OCI-LY7 (cell line): ENCODE data around the gene SPATA16. TPM values are rescaled to one million over a fixed set of nuclear protein-coding genes. Genes with fewer than 3 reads are reported as not detected.

ENCODE experiments used
- BruUV-seq: library from RNA; stranded (reverse); fragments of 400-500 nt; replicated peaks from 2 replicates; lab custom pipeline; 2021; lab: Mats Ljungman, UMichigan
- CTCF ChIA-PET: fragments of 300-600 bp; sonication (Branson Sonifier 250); formaldehyde crosslinking; loops from one replicate; lab custom pipeline; 2022; ENCODE audit warnings: antibody characterized with exemption; ENCODE audit not compliant: unreplicated experiment; lab: Charles Lee
- POLR2A ChIA-PET: fragments of 300-600 bp; sonication (Branson Sonifier 250); formaldehyde crosslinking; loops from one replicate; lab custom pipeline; 2022; ENCODE audit warnings: antibody characterized with exemption; lab: Charles Lee
- DNase-seq: peaks from one replicate; pipeline ENCODE4 v3.0.0-alpha.2; 2015; ENCODE audit warnings: low spot score
- H2AFZ ChIP-seq: fragments of 200-600 bp; sonication (generic), shearing (Covaris generic); 2 replicates; pipeline ENCODE4 v1.6.1; 2014; ENCODE audit warnings: mild to moderate bottlenecking, antibody characterized with exemption, low read length, moderate library complexity
- H3K27ac ChIP-seq: fragments of 200-600 bp; sonication (generic); 2 replicates; pipeline ENCODE4 v1.5.1; 2014; ENCODE audit warnings: mixed run types, low read depth, mild to moderate bottlenecking, moderate library complexity, low read length, inconsistent platforms; ENCODE audit not compliant: poor library complexity, severe bottlenecking
- H3K36me3 ChIP-seq: fragments of 200-600 bp; sonication (generic); 2 replicates; pipeline ENCODE4 v1.6.1; 2014; ENCODE audit warnings: mild to moderate bottlenecking, antibody characterized with exemption, low read length, moderate library complexity, mixed read lengths; ENCODE audit not compliant: insufficient read depth
- H3K4me1 ChIP-seq: fragments of 200-600 bp; sonication (generic); 2 replicates; pipeline ENCODE4 v1.5.1; 2014; ENCODE audit warnings: mild to moderate bottlenecking, low read length; ENCODE audit not compliant: insufficient read depth, poor library complexity, severe bottlenecking
- H3K4me2 ChIP-seq: fragments of 200-600 bp; sonication (generic); 2 replicates; pipeline ENCODE4 v1.6.1; 2014; ENCODE audit warnings: mild to moderate bottlenecking, low read length
- H3K4me3 ChIP-seq: fragments of 200-600 bp; sonication (generic); 2 replicates; pipeline ENCODE4 v1.5.1; 2014; ENCODE audit warnings: mild to moderate bottlenecking, low read depth, low read length; ENCODE audit not compliant: poor library complexity, severe bottlenecking
- H3K79me2 ChIP-seq: fragments of 200-600 bp; sonication (generic); 2 replicates; pipeline ENCODE4 v1.6.1; 2016; ENCODE audit warnings: low read depth, mild to moderate bottlenecking, low read length, moderate library complexity, mixed read lengths; ENCODE audit not compliant: insufficient read depth
- H3K9me2 ChIP-seq: fragments of 200-600 bp; sonication (generic); 2 replicates; pipeline ENCODE4 v1.6.1; 2016; ENCODE audit warnings: mild to moderate bottlenecking, low read length, mixed read lengths; ENCODE audit not compliant: insufficient read depth
- H3K9me3 ChIP-seq: fragments of 200-600 bp; sonication (generic); 2 replicates; pipeline ENCODE4 v1.6.1; 2014; ENCODE audit warnings: mild to moderate bottlenecking, mixed run types, low read length, mixed read lengths
- H4K20me1 ChIP-seq: fragments of 200-600 bp; sonication (generic); 2 replicates; pipeline ENCODE4 v1.6.1; 2014; ENCODE audit warnings: mild to moderate bottlenecking, antibody characterized with exemption, low read length, moderate library complexity, mixed read lengths; ENCODE audit not compliant: insufficient read depth
- CTCF ChIP-seq: fragments of 200-600 bp; sonication (generic); conservative IDR thresholded peaks from 2 replicates; pipeline ENCODE4 v1.5.1; 2014; ENCODE audit warnings: mild to moderate bottlenecking, antibody characterized with exemption, low read length, moderate library complexity, mixed read lengths
- EZH2phosphoT487 ChIP-seq: fragments of 200-600 bp; sonication (generic); IDR thresholded peaks from 2 replicates; pipeline ENCODE4 v1.6.1; 2018; ENCODE audit warnings: low read depth, borderline replicate concordance, mild to moderate bottlenecking, mixed run types, antibody characterized with exemption, low read length, moderate library complexity, mixed read lengths
- intact Hi-C: fragments of 100-400 bp; cut with micrococcal nuclease; formaldehyde crosslinking; loops from one replicate; pipeline ENCODE4 v1.10.0; 2022; ENCODE audit not compliant: unreplicated experiment
- total RNA-seq, 2 experiments: library from RNA; depleted of rRNA in 1 of 2; stranded (reverse); fragments of >200 nt in 1 of 2; shearing (Covaris generic) in 1 of 2; gene quantifications; 2 replicates each; pipeline ENCODE4 v1.2.3, GENCODE V29; 2014 to 2022

The SPATA16 gene
- total RNA-seq, 2 experiments from 2014 or later: not detected

GRCh38 chr3:173096140-173096539, 44.9 kb downstream of the SPATA16 start:
- intact Hi-C loops: no loop called here
- Histone ChIP-seq H3K27ac (no peak overlapping the region), H3K4me1 (no peaks in the 10 kb centered on the region), H2AFZ (no peak overlapping the region), H3K4me2 (no peak overlapping the region), H3K4me3 (no peak overlapping the region), H3K9me2 (no peaks in the 10 kb centered on the region), H3K36me3 (no peaks in the 10 kb centered on the region), H4K20me1 (no peaks in the 10 kb centered on the region), H3K79me2 (no peaks in the 10 kb centered on the region), H3K9me3 (no peaks in the 10 kb centered on the region)
- BruUV-seq: no TSS peak
- DNase-seq: no peak
- CTCF ChIA-PET: no interaction called here
- TF ChIP-seq EZH2phosphoT487 (no peak), CTCF (no peak)
- POLR2A ChIA-PET: interaction anchor here (0.5 to 0.9 kb wide), 3 partner anchors 53 to 664 kb away, joined by 3 read pairs; no protein-coding TSS in a partner anchor

GRCh38 chr3:173092038-173092437, 49.0 kb downstream of the SPATA16 start:
- intact Hi-C loops: no loop called here
- no TSS peak for BruUV-seq
- Histone ChIP-seq H3K36me3 (no peaks in the 10 kb centered on the region), H3K4me1 (no peaks in the 10 kb centered on the region), H4K20me1 (no peaks in the 10 kb centered on the region), H3K4me2 (no peak overlapping the region), H2AFZ (no peak overlapping the region), H3K9me2 (no peaks in the 10 kb centered on the region), H3K9me3 (no peaks in the 10 kb centered on the region), H3K27ac (no peak overlapping the region), H3K79me2 (no peaks in the 10 kb centered on the region), H3K4me3 (no peak overlapping the region)
- CTCF ChIA-PET: no interaction called here
- no peak for DNase-seq
- POLR2A ChIA-PET: interaction anchor here (0.7 kb wide), 1 partner anchor 10 kb away, joined by 3 read pairs; no protein-coding TSS in a partner anchor
- TF ChIP-seq CTCF (no peak), EZH2phosphoT487 (no peak)

GRCh38 chr3:173090492-173090891, 50.5 kb downstream of the SPATA16 start:
- H3K9me3 ChIP-seq: no peaks in the 10 kb centered on the region
- H3K36me3 ChIP-seq: no peaks in the 10 kb centered on the region
- H3K79me2 ChIP-seq: no peaks in the 10 kb centered on the region
- H3K9me2 ChIP-seq: no peaks in the 10 kb centered on the region
- no TSS peak for BruUV-seq
- TF ChIP-seq CTCF (no peak), EZH2phosphoT487 (no peak)
- DNase-seq: no peak
- H3K4me1 ChIP-seq: no peaks in the 10 kb centered on the region
- CTCF ChIA-PET: no interaction called here
- H2AFZ ChIP-seq: no peak overlapping the region
- no peak overlapping the region for H3K27ac ChIP-seq
- no peak overlapping the region for H3K4me2 ChIP-seq
- POLR2A ChIA-PET: no interaction called here
- intact Hi-C loops: no loop called here
- H4K20me1 ChIP-seq: no peaks in the 10 kb centered on the region
- no peak overlapping the region for H3K4me3 ChIP-seq
